LNCaP clone FGC (cell line): ENCODE data around the gene PGBD5.

ENCODE experiments used
- DNase-seq: peaks from one replicate; pipeline ENCODE4 v3.0.0-alpha.2; 2011; ENCODE audit warnings: low read depth
- H3K4me3 ChIP-seq: 2 replicates; pipeline ENCODE4 v1.5.1; 2011; ENCODE audit warnings: mild to moderate bottlenecking, low read depth, low read length, control low read depth
- TF ChIP-seq, protein P1 (sequence below): IDR thresholded peaks from 2 replicates; pipeline ENCODE4 v1.5.1; 2012; ENCODE audit warnings: mild to moderate bottlenecking; ENCODE audit not compliant: control insufficient read depth, insufficient read depth; ENCODE audit errors: extremely low read depth

The PGBD5 gene

DNA sequence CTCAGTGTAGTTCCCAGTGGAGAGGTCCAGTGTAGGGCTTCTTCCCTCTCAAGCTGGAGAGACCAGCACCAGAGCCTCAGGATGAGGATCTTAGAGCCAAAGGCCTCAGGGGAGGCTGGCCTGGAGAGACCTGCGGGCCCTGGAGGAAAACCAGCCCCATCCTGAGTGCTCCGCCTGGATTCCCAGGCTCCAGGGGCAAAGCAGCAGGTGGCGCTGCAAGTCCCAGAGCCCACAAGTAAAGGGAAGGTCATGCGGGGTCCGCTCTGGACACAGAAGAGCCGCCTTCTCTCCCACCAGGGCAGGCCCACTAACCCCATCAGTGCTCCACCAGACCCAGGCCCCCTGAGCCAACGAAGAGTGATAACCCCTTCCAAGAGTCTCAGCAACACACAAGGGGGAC, 22.7 kb downstream of the PGBD5 start:
- TF ChIP-seq, protein P1, sequence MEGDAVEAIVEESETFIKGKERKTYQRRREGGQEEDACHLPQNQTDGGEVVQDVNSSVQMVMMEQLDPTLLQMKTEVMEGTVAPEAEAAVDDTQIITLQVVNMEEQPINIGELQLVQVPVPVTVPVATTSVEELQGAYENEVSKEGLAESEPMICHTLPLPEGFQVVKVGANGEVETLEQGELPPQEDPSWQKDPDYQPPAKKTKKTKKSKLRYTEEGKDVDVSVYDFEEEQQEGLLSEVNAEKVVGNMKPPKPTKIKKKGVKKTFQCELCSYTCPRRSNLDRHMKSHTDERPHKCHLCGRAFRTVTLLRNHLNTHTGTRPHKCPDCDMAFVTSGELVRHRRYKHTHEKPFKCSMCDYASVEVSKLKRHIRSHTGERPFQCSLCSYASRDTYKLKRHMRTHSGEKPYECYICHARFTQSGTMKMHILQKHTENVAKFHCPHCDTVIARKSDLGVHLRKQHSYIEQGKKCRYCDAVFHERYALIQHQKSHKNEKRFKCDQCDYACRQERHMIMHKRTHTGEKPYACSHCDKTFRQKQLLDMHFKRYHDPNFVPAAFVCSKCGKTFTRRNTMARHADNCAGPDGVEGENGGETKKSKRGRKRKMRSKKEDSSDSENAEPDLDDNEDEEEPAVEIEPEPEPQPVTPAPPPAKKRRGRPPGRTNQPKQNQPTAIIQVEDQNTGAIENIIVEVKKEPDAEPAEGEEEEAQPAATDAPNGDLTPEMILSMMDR = no peak
- no peak for DNase-seq
- H3K4me3 ChIP-seq = no peak overlapping the region

DNA sequence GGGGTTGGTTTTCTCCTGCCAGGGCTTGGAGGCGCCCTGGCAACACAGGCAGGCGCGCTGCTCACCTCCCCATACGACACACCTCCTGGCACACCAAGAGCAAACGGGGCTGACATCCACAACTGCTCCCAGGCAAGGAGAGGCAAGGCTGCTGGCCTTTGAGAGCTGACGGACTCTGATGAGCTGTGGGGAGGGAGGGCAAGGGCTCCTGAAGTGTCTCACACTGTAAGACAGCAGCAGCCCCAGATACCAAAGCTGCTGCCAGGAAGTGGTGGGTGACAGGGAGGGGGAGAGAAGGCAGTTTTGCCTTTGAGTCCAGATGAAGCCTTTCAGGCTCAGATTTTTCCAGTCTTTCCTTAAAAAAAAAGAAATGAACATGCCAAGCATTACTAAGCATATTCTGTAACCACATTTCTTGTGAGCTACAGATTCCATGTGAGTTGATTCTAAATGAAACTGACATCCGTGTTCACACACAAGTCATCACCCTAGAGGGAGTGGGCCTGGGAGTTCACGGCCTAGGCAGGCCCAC, 24.3 kb downstream of the PGBD5 start:
- TF ChIP-seq, protein P1 = no peak
- H3K4me3 ChIP-seq = no peak overlapping the region
- DNase-seq = no peak

DNA sequence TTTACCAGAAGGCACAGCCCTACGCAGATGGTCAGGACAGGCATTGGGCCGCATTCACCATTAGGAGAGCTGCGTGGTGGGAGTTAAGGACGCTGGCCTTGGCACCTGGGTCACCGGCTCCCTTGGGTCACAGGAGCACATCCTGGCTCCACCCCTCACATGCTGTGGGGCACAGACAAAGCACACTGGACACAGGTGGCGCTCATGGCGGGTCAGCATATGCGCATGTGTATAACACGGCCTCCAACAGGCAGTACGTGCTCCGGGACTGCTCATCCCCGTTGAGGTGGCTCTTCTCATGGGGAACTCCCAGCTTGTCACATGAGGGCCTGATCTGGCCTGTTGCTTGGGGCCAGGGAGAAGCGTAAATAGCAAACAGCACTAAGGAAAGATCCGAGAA, 25.0 kb downstream of the PGBD5 start:
- no peak for DNase-seq
- TF ChIP-seq, protein P1 = no peak
- H3K4me3 ChIP-seq = no peak overlapping the region

DNA sequence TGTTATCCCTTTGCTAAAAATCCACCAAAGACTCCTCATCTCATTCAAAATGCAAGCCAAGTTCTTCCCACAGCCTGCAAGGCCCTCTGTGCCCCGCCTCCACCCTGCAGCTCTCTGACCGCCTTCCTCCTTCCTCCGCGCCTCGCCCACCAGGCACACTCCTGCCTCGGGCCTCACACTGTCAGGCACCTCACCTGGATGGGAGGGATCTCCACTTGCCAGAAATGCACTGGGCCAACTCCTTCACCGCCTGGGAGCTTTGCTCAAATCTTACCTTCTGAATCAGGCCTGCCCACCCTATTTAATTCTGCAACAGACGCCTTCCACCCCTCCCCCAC, 26.2 kb downstream of the PGBD5 start:
- TF ChIP-seq, protein P1 = no peak
- DNase-seq = no peak
- H3K4me3 ChIP-seq = no peak overlapping the region

DNA sequence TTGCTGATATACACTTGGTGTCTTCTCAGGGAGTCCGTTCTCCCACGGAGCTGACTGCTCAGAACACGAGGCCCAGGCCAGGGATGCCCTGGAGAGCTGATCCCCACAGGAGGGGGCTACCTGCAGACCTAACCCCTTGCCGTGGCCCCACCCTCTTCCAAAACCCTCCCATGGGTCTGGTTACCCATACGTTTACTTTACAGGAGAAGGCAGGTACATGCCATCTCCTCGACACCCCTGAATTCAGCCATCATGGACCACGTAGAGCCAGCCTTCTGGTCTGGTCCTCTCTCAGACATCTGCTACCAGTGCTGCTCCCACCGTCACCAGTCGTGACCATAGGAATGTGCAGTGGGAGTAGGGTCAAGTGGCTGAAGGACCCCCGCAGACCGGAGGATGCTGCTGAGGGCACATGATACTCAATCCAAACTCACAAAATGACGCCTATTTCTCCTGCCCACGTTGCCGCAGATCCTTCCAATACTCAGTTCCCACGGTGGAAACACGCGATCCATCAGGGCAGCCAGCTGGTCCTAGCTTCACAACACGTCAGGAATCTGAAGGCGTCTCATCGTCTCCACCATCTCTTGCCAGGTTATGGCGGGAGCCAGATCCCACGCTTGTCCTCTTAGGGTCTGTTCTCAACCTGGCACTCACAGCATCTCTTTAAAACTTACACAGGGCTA, 26.7 kb downstream of the PGBD5 start:
- H3K4me3 ChIP-seq = no peak overlapping the region
- no peak for DNase-seq
- TF ChIP-seq, protein P1 = no peak

DNA sequence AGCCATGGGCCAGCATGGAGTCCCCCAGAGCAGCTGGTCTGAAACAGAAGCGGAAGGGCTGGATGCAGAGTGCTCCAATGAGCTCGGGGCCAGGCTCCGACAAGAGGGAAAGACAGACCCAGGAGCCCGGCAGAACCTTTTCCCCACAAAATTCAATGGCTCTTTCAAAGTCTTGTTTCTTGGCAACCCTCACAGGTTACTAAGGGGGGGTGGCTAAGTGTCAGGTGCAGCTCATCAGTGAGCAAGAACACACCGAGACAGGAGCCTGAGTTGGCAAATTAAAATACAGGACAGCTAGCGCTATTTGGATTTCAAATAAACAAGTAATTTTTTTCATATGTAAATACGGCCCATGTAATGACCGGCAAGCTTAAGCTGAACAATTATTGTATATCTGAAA, 27.3 kb downstream of the PGBD5 start:
- TF ChIP-seq, protein P1 = no peak
- DNase-seq = no peak
- no peak overlapping the region for H3K4me3 ChIP-seq

DNA sequence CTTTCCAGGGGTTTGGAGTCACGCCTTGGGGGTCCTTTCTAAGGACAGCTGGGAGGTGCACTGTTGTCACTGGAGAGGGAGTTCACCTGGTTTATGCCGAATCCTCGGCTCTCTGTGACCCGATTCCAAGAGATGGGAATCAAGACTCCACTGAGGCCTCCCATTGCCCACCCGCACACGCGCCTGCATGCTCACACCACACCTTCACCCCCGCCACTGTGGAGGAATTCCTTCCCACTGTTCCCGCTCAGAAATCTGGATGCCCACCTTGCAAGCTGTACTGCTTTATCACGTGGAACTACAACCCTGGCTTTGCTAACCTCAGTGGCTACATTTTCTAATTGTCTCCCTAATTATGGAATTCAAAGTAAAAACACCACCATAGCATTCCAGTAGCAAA, 29.2 kb downstream of the PGBD5 start:
- TF ChIP-seq, protein P1 = no peak
- DNase-seq = no peak

More for the DNA sequence above, 29.2 kb downstream of the PGBD5 start:
- H3K4me3 ChIP-seq = no peak overlapping the region
